ENCODE results near the gene C10orf143.

C10orf143 gene

GRCh38 chr10:130110246-130111112 is at the start of gene C10orf143:
Gene C10orf143 (minus strand): TSS chr10:130110830. CDS start chr10:130110772, 58 bp downstream.
- no peak for TF ChIP-seq CTCF (IDR thresholded peaks at IDR 0.05; ENCODE audit: low read depth, low read length, missing control alignments)
- DNase-seq (ENCODE audit: extremely low read depth, low read depth) = peak; percentile 85
- peak within 1 kb of the TSS; percentile 96 for H3K4me3 ChIP-seq (replicated peaks; ENCODE audit: low read depth, low read length)

- TF ChIP-seq CTCF (IDR thresholded peaks at IDR 0.05; ENCODE audit: low read depth, low read length, missing control alignments) = no peak
- no peak for DNase-seq (ENCODE audit: extremely low read depth, low read depth)
- no peak overlapping the region for H3K4me3 ChIP-seq (replicated peaks; ENCODE audit: low read depth, low read length)
Measured at GRCh38 chr10:130159192-130159794, 48.7 kb upstream of the C10orf143 start.

DNA sequence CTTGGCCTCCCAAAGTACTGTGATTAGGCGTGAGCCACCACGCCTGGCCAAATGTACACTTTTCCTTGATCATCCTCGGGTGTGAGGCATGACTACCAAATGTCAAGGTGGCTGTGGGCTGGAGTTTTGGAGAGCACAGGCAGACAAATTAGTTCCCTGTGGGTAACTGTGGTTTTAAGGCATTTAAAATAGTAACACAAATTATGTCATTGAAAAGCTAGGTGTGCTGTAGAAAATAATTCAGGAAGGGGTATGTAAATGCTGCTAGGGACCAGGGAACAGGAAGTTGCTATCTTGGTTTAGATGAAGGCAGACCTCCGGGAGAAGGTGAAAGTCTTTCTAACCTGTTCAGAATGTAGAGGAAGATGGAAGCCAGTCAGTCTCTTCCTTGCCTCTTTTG is 35.4 kb upstream of the C10orf143 start:
- TF ChIP-seq CTCF (IDR thresholded peaks at IDR 0.05; ENCODE audit: low read depth, low read length, missing control alignments) = no peak
- no peak for DNase-seq (ENCODE audit: extremely low read depth, low read depth)
- no peak overlapping the region for H3K4me3 ChIP-seq (replicated peaks; ENCODE audit: low read depth, low read length)

DNA sequence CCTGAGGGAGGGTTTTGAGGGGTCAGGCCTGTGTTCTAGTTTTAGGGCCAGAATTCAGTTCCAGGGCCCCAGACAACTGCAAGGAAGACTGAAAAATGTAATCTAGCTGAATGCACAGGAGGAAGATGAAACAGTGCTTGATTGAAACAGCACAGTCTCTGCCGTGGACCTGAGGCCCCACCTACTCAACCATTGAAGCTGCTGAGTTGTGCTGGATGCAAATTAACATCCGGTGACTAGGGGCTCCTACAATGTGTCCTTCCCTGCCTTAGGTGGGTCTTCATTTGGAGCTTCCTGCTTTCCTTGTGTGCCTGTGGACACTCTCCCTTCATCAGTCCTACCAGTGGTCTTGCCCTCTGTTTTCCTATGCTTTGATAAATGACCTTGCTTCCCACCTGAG is 31.2 kb upstream of the C10orf143 start:
- no peak for TF ChIP-seq CTCF (IDR thresholded peaks at IDR 0.05; ENCODE audit: low read depth, low read length, missing control alignments)
- H3K4me3 ChIP-seq (replicated peaks; ENCODE audit: low read depth, low read length) = no peak overlapping the region
- DNase-seq (ENCODE audit: extremely low read depth, low read depth) = no peak

DNA sequence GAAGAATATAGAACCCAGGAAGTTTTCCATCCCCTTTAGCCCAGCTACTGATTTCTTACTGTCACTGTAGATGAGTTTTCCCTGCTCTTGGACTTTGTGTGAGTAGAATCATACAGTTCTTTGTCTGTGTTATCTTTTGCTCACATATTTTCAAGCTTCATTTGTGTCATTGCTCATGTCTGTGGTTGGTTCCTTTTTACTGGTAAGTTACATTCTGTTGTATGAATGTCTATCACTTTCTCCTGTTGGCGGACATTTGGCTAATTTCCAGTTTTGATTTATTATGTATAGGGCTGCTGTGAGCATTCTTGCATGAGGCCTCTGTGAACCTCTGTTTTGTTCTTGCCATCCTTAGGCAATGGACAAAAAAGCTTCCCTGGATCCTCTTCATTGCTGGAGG is 30.8 kb upstream of the C10orf143 start:
- no peak for TF ChIP-seq CTCF (IDR thresholded peaks at IDR 0.05; ENCODE audit: low read depth, low read length, missing control alignments)
- no peak overlapping the region for H3K4me3 ChIP-seq (replicated peaks; ENCODE audit: low read depth, low read length)
- no peak for DNase-seq (ENCODE audit: extremely low read depth, low read depth)

- no peak overlapping the region for H3K4me3 ChIP-seq (replicated peaks; ENCODE audit: low read depth, low read length)
- DNase-seq (ENCODE audit: extremely low read depth, low read depth) = no peak
- TF ChIP-seq CTCF (IDR thresholded peaks at IDR 0.05; ENCODE audit: low read depth, low read length, missing control alignments) = no peak
Measured at GRCh38 chr10:130141038-130141437, 30.4 kb upstream of the C10orf143 start.
